HG02571 (cell line): ENCODE data around the gene LOXL3.

ENCODE experiments used
- ATAC-seq: cut with Tn5 transposase; IDR thresholded peaks from one replicate; pipeline ENCODE4 v1.9.1; 2021; ENCODE audit warnings: mild to moderate bottlenecking, moderate library complexity; ENCODE audit not compliant: unreplicated experiment

LOXL3 gene, protein sequence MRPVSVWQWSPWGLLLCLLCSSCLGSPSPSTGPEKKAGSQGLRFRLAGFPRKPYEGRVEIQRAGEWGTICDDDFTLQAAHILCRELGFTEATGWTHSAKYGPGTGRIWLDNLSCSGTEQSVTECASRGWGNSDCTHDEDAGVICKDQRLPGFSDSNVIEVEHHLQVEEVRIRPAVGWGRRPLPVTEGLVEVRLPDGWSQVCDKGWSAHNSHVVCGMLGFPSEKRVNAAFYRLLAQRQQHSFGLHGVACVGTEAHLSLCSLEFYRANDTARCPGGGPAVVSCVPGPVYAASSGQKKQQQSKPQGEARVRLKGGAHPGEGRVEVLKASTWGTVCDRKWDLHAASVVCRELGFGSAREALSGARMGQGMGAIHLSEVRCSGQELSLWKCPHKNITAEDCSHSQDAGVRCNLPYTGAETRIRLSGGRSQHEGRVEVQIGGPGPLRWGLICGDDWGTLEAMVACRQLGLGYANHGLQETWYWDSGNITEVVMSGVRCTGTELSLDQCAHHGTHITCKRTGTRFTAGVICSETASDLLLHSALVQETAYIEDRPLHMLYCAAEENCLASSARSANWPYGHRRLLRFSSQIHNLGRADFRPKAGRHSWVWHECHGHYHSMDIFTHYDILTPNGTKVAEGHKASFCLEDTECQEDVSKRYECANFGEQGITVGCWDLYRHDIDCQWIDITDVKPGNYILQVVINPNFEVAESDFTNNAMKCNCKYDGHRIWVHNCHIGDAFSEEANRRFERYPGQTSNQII

DNA sequence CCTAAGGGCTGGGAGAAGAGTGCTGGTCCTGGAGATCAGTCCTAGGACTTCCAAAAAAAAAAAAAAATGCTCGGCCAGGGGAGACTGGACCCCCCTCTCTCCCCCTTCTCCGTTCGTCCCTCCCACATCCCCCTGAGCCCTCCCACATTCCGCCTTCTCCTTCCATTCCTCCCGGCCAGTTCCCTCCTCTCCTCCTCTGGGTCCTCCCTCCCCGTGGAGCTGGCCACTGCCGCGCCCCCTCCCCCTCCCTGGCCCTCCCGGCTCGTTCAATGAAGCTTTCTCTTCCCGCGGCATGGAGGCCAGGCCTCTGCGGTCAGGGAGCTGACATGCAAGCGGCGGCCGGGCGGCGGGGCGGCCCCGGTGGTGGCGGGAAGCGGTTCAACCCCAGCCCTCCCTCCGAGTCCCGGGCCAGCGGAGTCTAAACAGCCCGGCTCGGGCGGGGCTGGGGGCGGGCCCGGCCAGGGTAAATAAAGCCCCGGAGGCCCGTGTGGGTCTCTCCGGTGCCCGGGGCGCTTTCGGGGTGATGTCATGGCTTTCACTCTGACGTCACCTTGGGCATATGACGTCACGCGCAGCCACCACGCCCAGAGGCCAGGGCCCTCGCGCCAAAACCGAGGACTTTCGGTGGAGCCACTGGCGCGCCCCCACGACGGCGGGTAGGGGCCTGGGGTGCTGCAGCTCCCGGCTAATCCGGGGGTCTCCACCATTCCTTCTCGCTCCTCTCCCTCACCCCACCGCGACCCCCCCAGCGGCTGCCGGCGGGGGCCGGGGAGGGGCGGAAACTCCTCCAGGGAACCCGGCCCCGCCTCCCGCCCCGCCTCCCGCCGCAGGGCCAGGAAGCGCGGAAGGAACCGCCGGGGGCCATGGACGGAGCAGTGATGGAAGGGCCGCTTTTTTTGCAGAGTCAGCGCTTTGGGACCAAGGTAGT is at the start of gene LOXL3, which contains the start of gene DOK1:
Gene LOXL3, minus strand, starts transcription at position 51 of the 928 bp plus-strand sequence. CDS start 1,308 bp downstream, outside the sequence.
Gene DOK1, plus strand, starts transcription at position 829 of the 928 bp plus-strand sequence. Its CDS starts 35 bp downstream, at position 864.
- ATAC-seq = peak; percentile 55

DNA sequence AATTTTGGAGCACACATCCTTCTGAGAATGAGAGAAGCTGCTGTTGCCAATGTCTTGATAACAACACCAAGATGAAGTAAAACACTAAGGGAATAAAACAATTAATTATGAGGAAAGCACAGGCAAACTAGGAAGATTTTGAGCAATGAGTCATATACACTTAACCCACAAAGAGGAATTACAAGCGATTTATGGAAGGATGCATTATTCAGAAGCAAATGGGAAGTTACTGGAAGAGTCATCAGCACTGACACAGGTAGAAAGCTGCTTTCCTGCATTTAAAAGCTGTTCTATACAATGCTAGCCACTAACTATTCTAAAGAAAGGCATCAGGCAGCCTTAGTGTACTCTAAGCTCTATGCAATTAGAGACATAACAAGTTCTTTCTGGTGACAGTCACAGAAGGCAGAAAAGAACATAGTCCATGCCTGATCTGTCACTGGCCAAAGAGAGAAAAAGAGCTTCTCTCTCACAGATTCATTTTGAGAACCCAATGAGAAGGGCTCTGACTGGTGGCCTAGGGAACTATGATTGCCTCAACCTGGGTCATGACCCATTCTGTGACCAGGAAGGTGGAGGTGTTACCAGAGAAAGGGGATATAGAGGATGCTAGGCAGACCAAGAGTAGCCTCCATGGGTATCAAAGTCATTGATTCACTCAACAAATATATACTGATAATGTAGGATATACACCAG is 49.0 kb upstream of the LOXL3 start:
- no peak for ATAC-seq

DNA sequence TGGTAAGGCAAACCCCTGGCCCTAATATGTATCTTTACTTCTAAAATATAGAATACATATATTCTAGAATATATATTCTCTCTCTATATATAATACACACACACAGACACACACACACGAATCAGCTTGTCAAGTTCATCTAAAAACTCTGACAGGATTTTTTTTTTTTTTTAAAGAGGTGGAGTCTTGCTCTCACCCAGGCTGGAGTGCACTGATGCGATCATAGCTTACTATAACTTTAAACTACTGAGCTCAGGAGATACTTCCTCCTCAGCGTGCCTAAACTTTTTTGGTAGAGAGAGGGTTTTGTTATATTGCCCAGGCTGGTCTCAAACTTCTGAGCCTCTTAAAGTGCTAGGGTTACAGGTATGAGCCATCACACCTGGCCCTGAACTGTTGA is 45.9 kb upstream of the LOXL3 start:
- no peak for ATAC-seq

DNA sequence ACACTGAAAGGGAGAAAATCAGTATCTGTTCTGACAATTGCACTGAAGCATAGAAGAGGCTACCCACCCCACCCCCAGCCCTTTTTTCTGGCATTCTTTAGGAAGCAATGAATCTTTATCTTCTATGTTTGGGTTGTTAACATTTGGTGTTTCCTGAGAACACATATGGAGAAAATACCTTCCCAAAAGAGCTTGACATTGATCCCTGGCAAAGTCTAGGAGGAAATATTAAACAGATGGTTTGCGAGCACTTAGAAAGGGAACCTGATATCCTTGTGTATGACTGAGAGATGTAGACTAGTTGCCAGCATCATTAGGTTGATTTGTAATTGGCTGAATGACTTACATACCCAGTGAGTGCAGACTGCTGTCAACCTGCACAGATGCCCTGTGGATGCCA is 43.7 kb upstream of the LOXL3 start:
- no peak for ATAC-seq

DNA sequence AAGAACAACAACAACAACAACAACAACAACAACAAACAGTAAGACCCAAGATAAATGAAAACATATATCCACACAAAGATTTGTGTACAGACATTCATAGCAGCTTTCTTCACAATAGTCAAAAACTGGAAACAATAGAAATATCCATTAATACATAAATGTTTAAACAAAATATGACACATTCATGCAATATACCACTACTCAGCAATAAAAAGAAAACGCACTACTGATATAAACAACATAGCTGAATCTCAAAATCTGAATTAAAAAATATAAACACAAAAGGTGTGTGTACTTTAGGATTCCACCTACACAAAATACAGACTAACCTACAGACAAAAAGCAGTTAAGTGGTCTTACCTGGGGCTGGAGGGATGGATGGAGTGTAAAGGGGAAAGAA is 42.8 kb upstream of the LOXL3 start:
- ATAC-seq = no peak

DNA sequence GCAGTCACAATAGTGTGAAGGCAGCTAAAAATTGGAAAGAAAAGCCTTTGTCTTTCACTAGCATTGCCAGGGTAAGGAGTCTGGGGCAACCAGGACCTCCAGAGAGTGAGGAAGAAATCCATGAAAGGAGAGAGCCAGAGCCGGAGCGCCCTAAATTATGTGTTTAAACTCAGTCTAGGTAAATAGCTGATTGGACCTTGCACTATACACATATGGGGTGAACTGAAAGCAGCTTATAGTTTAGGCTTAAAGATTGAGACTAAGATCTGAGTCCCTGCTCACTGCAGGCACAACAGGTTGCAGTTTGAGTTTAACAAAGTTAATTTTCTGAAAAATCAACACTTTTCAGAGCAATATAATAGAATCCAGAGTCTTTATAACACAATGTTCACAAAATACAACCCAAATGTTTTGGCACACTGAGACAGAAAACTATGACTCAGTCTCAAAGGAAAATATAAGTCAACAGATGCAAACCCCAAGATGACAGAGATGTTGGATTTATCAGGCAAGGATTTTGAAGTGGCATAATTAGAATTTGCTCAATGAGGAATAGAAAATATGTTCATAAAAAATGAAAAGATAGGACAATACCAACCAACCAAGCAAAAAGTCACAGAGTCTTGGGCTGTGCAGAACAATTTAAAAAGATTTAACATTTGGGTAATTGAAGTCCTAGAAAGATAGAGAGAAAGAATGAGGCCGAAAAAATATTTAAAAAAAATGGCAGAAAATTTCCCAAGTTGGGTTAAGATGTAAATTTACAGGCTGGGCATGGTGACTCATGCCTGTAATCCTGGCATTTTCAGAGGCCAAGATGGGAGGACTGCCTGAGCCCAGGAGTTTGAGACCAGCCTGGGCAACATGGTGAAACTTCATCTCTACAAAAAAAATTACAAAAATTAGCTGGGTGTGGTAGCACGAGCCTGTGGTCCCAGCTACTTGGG is 40.4 kb upstream of the LOXL3 start:
- no peak for ATAC-seq

DNA sequence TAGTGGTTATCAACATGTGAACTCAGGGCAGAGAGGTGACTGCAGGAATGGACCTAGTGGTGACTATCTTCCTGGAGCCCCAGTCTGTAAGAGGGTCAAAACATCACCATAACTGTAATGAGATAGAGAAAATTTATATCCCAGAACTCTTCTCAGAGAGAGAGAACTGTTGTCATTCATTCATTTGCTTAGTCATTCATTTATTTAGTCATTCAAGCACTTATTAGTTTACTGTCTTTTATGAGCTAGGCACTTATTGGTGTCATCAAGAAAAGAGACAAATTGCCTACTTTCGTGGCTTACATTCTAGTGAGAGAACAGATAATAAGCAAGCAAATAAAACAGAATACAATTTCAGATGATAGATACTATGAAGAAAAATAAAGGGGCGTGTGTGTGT is 34.9 kb upstream of the LOXL3 start:
- ATAC-seq = no peak

DNA sequence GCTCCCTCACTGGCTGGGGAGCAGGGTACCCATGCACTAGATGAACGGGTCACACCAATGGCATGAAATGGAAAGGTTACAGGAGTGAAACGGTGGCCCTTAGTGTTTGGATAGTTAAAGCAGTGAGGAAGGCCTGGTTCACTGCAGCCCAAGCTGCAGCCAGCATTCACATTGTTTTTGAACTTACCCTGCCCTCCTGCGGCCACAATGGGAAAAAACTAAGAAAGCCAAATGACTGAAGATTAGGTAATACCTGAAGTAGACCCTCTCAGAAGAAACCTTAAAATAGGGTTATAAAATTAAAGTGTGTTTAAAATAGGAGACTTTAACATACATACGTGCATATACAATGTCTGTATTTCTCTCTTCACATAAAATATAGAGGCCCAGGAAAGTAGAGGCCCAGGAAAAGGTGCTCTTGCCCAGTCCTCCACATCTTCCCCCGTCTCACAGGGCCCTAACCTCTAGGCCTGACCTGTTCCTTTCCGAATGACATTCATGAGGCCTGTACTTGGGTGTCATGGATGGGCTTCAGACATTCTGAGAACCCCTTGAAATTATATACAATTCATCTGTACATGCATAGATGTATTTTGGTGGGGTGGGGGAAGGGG is 34.0 kb upstream of the LOXL3 start:
- peak; percentile 46 for ATAC-seq

DNA sequence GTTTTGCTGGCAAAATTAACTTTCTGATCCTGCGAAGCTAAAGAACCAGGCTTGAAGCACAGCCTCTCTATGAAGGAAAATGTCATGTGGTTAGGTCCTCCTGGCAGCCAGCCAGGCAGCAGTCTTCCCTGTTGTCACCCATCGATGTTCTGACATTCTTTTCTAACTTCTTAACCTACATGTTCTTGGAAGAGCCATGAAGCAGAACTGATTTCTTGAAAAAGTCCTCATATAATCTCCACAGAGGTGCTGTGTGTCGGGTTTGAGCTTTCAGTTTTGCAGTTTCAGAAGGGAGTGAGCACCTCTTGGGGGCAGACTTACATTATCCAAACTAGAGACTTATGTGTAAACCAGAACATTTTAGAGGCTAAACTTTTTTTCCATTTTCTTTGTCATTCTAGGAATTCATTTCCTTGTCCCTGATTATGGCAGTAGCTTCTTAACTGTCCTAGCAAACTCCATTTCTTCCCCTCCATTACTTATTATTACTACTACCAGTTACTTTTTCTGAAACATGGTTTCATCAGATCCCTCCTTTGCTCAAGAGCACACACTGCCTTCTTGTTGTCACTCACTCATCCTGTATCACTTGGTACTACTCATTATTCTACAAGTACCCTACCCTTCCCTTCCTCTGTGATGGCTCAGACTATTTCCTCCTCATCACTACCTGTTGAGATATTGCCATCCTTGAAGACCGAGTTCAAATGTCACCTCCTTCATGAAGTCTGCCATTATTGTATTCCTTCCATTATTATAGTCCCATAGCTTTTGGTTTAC is 31.9 kb upstream of the LOXL3 start:
- no peak for ATAC-seq

DNA sequence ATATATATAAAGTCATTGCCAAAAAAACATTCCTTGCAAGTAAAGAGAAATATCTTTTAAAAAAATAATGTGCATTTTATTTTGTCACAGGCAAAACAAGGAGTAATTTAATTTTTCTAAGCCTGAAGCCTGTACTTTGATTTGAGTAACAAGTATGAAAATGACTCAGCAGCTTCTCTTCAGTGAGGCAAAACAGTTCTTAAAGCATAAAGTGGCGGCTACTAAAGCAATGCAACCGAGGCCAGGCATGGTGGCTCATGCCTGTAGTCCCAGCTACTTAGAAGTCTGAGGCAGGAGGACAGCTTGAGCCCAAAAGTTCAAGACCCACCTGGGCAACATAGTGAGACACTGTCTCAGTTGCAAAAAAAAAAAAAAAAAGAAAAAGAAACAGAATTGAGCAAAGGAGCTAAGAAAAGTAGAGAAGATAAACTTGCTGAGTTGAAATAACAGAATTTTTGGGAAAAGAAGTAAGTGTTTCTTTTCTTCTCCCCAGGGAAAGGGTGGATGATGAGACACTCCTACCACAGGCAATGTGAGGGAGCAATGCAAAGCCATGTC is 30.4 kb upstream of the LOXL3 start:
- no peak for ATAC-seq

DNA sequence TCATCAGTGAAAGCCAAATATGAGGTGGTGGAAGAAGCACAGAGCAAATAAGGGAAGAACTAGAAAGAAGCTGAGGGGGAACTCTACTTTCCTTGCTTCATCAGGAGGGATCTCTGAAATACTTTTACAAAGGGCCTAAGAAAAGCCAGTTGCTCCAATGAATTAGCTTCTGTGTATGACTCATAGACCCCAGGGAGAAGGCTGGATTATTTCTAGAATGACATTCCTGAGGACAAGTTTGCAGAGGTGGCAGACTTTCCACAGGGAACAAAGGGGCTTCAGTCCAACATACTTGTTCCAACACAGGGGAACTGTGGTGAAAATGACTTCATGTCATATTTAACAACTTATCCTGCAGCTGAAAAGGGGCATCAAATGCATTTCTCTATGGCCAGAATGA is 29.8 kb upstream of the LOXL3 start:
- no peak for ATAC-seq

DNA sequence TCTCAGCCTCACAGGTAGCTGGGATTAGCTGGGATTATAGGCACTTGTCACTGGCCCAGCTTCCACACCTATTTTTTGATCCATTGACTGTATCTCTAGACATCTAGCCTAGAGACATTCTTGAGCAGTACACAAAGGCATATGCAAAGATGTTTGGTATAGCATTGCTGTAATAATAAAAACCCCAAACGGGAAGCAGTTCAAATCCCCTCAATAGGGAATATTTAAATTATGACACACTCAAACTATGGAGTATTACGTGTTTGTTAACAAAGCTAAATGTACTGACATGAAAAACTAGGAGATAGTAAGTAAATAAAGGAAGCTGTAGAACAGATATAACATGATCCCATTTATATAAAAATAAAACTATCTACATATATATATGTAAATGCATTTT is 28.4 kb upstream of the LOXL3 start:
- no peak for ATAC-seq

DNA sequence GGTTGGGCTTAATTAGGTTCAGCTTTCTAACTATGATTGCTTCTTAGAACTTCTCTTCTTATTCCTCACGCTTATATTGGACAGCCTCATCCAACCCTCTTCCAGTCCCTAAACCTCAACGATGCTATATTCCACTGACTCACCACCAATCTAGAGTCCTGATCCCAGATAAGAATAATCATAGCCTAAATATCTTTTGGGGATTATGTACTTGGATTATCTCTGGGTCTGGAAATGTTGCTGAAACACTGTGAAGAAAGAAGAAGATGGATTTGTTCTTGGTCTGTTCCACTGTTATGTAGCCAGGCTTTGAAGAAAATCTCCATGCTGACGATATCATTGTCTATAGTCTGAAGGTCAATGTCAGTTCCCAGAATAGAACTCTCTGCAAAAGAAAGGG is 27.7 kb upstream of the LOXL3 start:
- no peak for ATAC-seq

DNA sequence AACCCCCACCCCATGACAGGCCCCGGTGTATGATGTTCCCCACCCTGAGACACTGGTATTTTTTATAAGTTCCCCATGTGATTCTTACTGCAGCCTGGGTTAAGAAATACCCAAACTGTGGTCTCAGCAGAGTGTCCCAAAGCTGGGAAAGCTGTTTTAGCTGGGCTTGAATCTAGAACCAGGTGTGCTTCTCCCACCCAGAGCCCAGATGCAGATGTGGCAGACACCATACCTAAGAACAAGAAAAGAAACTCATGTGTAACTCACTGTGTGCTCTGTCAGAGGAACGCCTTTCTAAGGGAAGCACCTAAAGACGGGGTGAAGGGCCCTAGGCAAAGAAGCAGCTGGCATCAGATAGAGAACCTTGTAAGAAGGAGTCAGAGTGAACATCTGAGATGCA is 24.7 kb upstream of the LOXL3 start:
- peak; percentile 58 for ATAC-seq

DNA sequence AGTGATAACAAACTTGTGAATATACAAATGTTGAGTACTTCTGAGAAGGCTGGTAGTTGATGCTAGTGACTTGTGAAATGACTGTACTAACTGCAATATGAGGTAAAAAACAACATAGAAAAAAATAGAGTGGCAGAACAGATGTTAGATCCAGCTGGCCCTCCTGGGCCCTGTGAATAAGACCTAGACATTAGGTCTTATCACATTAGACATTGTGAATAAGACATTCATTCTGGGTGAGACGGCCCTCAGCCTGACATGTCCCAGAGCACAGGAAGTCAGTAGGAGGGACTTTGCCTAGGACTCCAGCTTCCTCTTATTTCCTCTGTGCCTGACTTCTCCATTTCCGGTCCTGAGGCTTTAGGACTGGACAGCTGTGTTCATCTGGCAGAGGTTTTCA is 23.7 kb upstream of the LOXL3 start:
- ATAC-seq = no peak

DNA sequence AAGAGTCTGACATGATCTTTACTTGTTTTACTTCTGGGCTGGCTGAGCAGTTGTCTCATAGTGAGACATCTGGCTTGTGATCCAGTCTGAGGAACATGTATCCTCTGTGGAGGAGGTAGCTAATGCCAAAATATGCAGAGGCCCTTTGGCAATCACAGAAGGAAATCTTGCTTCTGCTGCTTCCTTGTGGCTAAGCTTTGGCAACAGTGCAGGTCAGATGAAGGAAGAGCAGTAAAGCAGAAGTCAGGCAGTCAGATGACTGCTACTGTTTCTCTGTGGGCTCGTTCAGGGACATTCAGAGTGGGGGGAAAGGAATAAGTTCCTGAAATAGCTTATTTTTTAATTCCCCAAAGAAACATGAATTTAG is 23.1 kb upstream of the LOXL3 start:
- ATAC-seq = no peak

DNA sequence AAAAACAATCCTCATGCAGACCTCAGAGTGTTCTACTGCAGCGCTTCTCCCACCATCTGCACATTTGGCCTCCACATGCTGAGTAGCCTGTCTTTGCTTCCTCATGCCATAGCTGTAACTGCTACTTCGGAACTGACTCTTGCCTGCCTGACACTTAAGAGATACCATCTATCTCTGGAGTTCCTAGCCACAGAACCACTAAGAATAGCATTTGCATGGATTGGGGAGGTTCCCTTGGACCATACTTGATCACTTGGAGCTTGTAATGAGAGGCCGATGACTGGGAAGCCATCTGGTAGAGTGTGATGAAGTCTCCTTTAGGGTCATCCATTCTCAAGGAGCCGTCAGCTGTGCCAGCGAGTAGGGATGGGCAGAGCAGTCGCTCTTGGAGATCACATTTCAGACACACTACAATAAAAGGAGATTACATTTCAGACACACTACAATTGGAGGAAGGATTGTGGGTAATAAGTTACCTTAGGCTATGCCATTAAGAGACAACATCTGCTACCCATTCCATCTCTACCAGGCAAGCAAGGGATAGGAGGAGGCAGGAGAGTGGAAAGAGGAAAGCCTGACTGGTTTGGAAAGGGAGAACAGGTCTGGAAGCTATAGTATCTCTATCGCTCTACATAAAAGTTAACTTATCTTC is 22.6 kb upstream of the LOXL3 start:
- no peak for ATAC-seq
